ENCODE data around the gene TMCC2. TPM values are rescaled to one million over a fixed set of nuclear protein-coding genes. Genes with fewer than 3 reads are reported as not detected.
"Not testable (repeated sequence)": the region's sequence is repeated elsewhere in the genome, so short reads cannot be mapped to it uniquely, and the experiment has no call there.

The TMCC2 gene
- total and polyA plus RNA-seq, 11 donors, result 0.97 to 5.1 (median 2.0) TPM

GRCh38 chr1:205275916-205276688 lies 48.4 kb downstream of the TMCC2 start:
- DNase-seq (no peak), ATAC-seq (no peak)
- Histone ChIP-seq H3K4me3 (no peak overlapping the region), H3K27me3 (no peaks in the 10 kb centered on the region), H3K27ac (no peak overlapping the region), H3K4me1 (peaks cover 0 to 26% (median 5%) of the 10 kb centered on the region in 12 donors), H3K9me3 (no peaks in the 10 kb centered on the region), H3K36me3 (no peaks in the 10 kb centered on the region)
- intact Hi-C loops (cut with DNase I), result loop anchor here in 1 of 10 donors (10.0 kb wide), 2 partner anchors 209 to 249 kb away; no protein-coding TSS in a partner anchor
- 87 to 93% (median 90%) methylated on average over 9 of the region's 9 CpGs for WGBS, 4 donors
- TF ChIP-seq, protein P1, sequence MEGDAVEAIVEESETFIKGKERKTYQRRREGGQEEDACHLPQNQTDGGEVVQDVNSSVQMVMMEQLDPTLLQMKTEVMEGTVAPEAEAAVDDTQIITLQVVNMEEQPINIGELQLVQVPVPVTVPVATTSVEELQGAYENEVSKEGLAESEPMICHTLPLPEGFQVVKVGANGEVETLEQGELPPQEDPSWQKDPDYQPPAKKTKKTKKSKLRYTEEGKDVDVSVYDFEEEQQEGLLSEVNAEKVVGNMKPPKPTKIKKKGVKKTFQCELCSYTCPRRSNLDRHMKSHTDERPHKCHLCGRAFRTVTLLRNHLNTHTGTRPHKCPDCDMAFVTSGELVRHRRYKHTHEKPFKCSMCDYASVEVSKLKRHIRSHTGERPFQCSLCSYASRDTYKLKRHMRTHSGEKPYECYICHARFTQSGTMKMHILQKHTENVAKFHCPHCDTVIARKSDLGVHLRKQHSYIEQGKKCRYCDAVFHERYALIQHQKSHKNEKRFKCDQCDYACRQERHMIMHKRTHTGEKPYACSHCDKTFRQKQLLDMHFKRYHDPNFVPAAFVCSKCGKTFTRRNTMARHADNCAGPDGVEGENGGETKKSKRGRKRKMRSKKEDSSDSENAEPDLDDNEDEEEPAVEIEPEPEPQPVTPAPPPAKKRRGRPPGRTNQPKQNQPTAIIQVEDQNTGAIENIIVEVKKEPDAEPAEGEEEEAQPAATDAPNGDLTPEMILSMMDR (IDR thresholded peaks at IDR 0.05), result no peak
- TF ChIP-seq POLR2A (IDR thresholded peaks at IDR 0.05), result no peak

DNA sequence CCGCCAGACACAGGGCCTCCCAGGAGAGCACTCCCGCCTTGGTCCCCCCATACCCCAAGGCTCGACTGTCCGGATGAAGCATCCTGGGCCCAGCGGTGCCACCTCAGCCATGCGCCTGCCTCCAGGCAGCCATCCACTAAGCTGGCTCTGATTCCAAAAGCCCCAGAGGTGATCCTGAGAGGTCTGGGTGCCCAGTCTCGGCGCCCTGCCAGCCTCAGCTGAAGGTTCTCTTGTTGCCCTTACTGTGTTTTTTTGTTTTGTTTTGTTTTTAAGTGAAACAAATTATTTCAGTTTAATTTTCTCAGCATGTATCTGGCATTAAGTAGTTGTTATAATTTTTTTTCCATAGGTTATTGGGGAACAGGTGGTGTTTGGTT lies 48.9 kb downstream of the TMCC2 start:
- intact Hi-C loops (cut with DNase I), result loop anchor here in 1 of 10 donors (10.0 kb wide), 2 partner anchors 208 to 248 kb away; no protein-coding TSS in a partner anchor
- 79 to 93% (median 90%) methylated on average over 8 of the region's 8 CpGs for WGBS, 4 donors
- ATAC-seq, result no peak

GRCh38 chr1:205279986-205280385 lies 52.2 kb downstream of the TMCC2 start:
- ATAC-seq (no peak), DNase-seq (no peak)
- Histone ChIP-seq H3K4me3 (no peak overlapping the region), H3K27me3 (no peaks in the 10 kb centered on the region), H3K36me3 (no peaks in the 10 kb centered on the region), H3K27ac (no peak overlapping the region), H3K9me3 (no peaks in the 10 kb centered on the region), H3K4me1 (peaks cover 0 to 23% (median 7%) of the 10 kb centered on the region in 12 donors)
- 78 to 90% (median 84%) methylated on average over 3 of the region's 3 CpGs for WGBS, 4 donors
- intact Hi-C loops (cut with DNase I), result loop anchor here in 1 of 10 donors (10.0 kb wide), 2 partner anchors 205 to 245 kb away; no protein-coding TSS in a partner anchor
- TF ChIP-seq, protein P1 (IDR thresholded peaks at IDR 0.05), result no peak
- no peak for TF ChIP-seq POLR2A (IDR thresholded peaks at IDR 0.05)

More for the DNA sequence above, 48.9 kb downstream of the TMCC2 start:
- Histone ChIP-seq H3K4me3 (no peak overlapping the region), H3K4me1 (peaks cover 0 to 20% (median 1%) of the 10 kb centered on the region in 12 donors), H3K27me3 (no peaks in the 10 kb centered on the region), H3K36me3 (no peaks in the 10 kb centered on the region), H3K27ac (no peak overlapping the region), H3K9me3 (no peaks in the 10 kb centered on the region)
- DNase-seq, result no peak
- TF ChIP-seq POLR2A (IDR thresholded peaks at IDR 0.05), result no peak
- TF ChIP-seq, protein P1 (IDR thresholded peaks at IDR 0.05), result no peak

GRCh38 chr1:205280666-205281395 lies 53.1 kb downstream of the TMCC2 start:
- H3K4me1 ChIP-seq, result peaks cover 0 to 26% (median 13%) of the 10 kb centered on the region in 12 donors
- H3K27me3 ChIP-seq; H3K9me3 ChIP-seq; intact Hi-C loops (cut with DNase I); DNase-seq; H3K4me3 ChIP-seq; H3K36me3 ChIP-seq; H3K27ac ChIP-seq; ATAC-seq: not testable (repeated sequence)
- 95 to 97% (median 96%) methylated on average over 10 of the region's 10 CpGs for WGBS, 4 donors

All from heart left ventricle (tissue), 16 donors.